A549 (cell line): Measurements from ENCODE around the gene TRMT5. TPM values are rescaled to one million over a fixed set of nuclear protein-coding genes. Genes with fewer than 3 reads are reported as not detected.

Experiments used
- ATAC-seq, 2 experiments: fragments of 200-7000 bp in 1 of 2; fragments of >200 bp in 1 of 2; cut with Nextera tagmentation in 1 of 2; cut with Tn5 transposase in 1 of 2; 3 replicates each; pipeline versions ENCODE4 v1.8.0 to v1.9.1; 2018 to 2020; ENCODE audit warnings: mild to moderate bottlenecking in 1 of 2, moderate library complexity in 1 of 2
- CTCF ChIA-PET: fragments of 300-600 bp; sonication (Branson Sonifier 250); formaldehyde crosslinking; extraction: SDS; loops from one replicate; lab custom pipeline; 2021; ENCODE audit warnings: antibody characterized with exemption, inconsistent platforms; lab: Yijun Ruan, JAX
- POLR2A ChIA-PET: fragments of 350-600 bp; formaldehyde crosslinking; extraction: SDS; loops from one replicate; lab custom pipeline; 2021; ENCODE audit warnings: antibody characterized with exemption, inconsistent platforms; lab: Yijun Ruan, JAX
- DNase-seq, 2 experiments: peaks; one replicate each; pipeline versions ENCODE4 v3.0.0 to v3.0.0-alpha.2; 2011 to 2016; ENCODE audit warnings: low read depth in 1 of 2, low spot score in 1 of 2
- FAIRE-seq: peaks from 2 replicates; lab custom pipeline; 2011; peaks lifted over from hg19 to GRCh38; lab: Jason Lieb, UNC
- H3K27ac ChIP-seq, 2 experiments: fragments of >200 bp; sonication (Bioruptor Twin); formaldehyde crosslinking; 3 replicates each; pipeline ENCODE4 v1.5.1; 2016 to 2017
- H3K4me1 ChIP-seq: fragments of >200 bp; sonication (Bioruptor Twin); formaldehyde crosslinking; 3 replicates; pipeline ENCODE4 v1.6.1; 2016
- H3K4me2 ChIP-seq: fragments of >200 bp; sonication (Bioruptor Twin); formaldehyde crosslinking; 3 replicates; pipeline ENCODE4 v1.6.1; 2016
- H3K4me3 ChIP-seq: fragments of >200 bp; sonication (Bioruptor Twin); formaldehyde crosslinking; 3 replicates; pipeline ENCODE4 v1.5.1; 2016
- H3K9me3 ChIP-seq: fragments of >200 bp; sonication (Bioruptor Twin); formaldehyde crosslinking; 3 replicates; pipeline ENCODE4 v1.6.1; 2016
- BHLHE40 ChIP-seq: IDR thresholded peaks from 2 replicates; pipeline ENCODE4 v1.6.1; 2012; ENCODE audit warnings: low read depth, low read length, inconsistent platforms
- CBX8 ChIP-seq: fragments of 200-600 bp; sonication (generic); IDR thresholded peaks from 2 replicates; pipeline ENCODE4 v1.6.1; 2016
- CEBPB ChIP-seq, 2 experiments: fragments of >200 bp in 1 of 2; sonication (Bioruptor Twin) in 1 of 2; formaldehyde crosslinking in 1 of 2; IDR thresholded peaks; 2 replicates each; pipeline ENCODE4 v1.6.1; 2012 to 2016
- CHD2 ChIP-seq: fragments of 150-350 bp; IDR thresholded peaks from 2 replicates; pipeline ENCODE4 v1.6.1; 2014; ENCODE audit warnings: low read length; ENCODE audit not compliant: partially characterized antibody
- EHF ChIP-seq: fragments of 250-450 bp; sonication (Bioruptor Pico); IDR thresholded peaks from 2 replicates; pipeline ENCODE4 v1.5.0; 2020; ENCODE audit warnings: mild to moderate bottlenecking
- ESRRA ChIP-seq: fragments of 150-350 bp; IDR thresholded peaks from 2 replicates; pipeline ENCODE4 v1.6.1; 2014; ENCODE audit warnings: mild to moderate bottlenecking, low read length, borderline replicate concordance
- FOSL2 ChIP-seq, 2 experiments: fragments of 450-650 bp in 1 of 2; fragments of >200 bp in 1 of 2; sonication (Bioruptor Twin) in 1 of 2; formaldehyde crosslinking; IDR thresholded peaks; 2 replicates each; pipeline versions ENCODE4 v1.5.0 to v1.6.1; 2016 to 2020; ENCODE audit warnings: mild to moderate bottlenecking in 1 of 2, moderate library complexity in 1 of 2
- HOXB13 ChIP-seq: fragments of 250-450 bp; sonication (Bioruptor Pico); IDR thresholded peaks from 2 replicates; pipeline ENCODE4 v1.5.0; 2020; ENCODE audit warnings: low read depth, mild to moderate bottlenecking, moderate library complexity
- MAFK ChIP-seq: fragments of 450-650 bp; IDR thresholded peaks from 2 replicates; pipeline ENCODE4 v1.6.1; 2014; ENCODE audit not compliant: partially characterized antibody
- MAZ ChIP-seq: fragments of 150-350 bp; IDR thresholded peaks from 2 replicates; pipeline ENCODE4 v1.6.1; 2014; ENCODE audit warnings: antibody characterized with exemption, low read depth, low read length, borderline replicate concordance
- NFE2L2 ChIP-seq: fragments of 150-350 bp; conservative IDR thresholded peaks from 2 replicates; pipeline ENCODE4 v1.6.1; 2014; ENCODE audit warnings: low read length
- PHF8 ChIP-seq: fragments of 200-600 bp; sonication (generic); IDR thresholded peaks from 2 replicates; pipeline ENCODE4 v1.6.1; 2016; ENCODE audit warnings: low read depth, mild to moderate bottlenecking, antibody characterized with exemption, moderate library complexity, borderline replicate concordance
- RAD21 ChIP-seq, 2 experiments: fragments of >200 bp in 1 of 2; sonication (Bioruptor Twin) in 1 of 2; formaldehyde crosslinking in 1 of 2; IDR thresholded peaks in 1 of 2; conservative IDR thresholded peaks in 1 of 2; 2 replicates in 1 of 2; 3 replicates in 1 of 2; pipeline ENCODE4 v1.6.1; 2012 to 2018; ENCODE audit warnings: inconsistent platforms in 1 of 2
- ZC3H11A ChIP-seq: fragments of 450-650 bp; IDR thresholded peaks from 2 replicates; pipeline ENCODE4 v1.6.1; 2014; ENCODE audit warnings: antibody characterized with exemption, mild to moderate bottlenecking
- ZFP36 ChIP-seq: fragments of 450-650 bp; IDR thresholded peaks from 2 replicates; pipeline ENCODE4 v1.6.1; 2014; ENCODE audit warnings: borderline replicate concordance; ENCODE audit not compliant: partially characterized antibody
- ZSCAN20 ChIP-seq: fragments of 250-450 bp; sonication (Bioruptor Pico); IDR thresholded peaks from 2 replicates; pipeline ENCODE4 v1.8.0; 2022; ENCODE audit warnings: mild to moderate bottlenecking, moderate library complexity
- WGBS: methylation state at CpG from one replicate; pipeline ENCODE4 v1.1.6; 2017; ENCODE audit errors: missing lambda C conversion rate; 5-methylcytosine and 5-hydroxymethylcytosine counted together
- polyA plus RNA-seq, 4 experiments: library from polyadenylated mRNA; depleted of rRNA in 3 of 4; stranded (reverse); fragments of >200 nt; fragmentation: RNase III in 1 of 4; extraction: RNeasy Plus Mini Kit Qiagen cat#74134 plus additional on column Dnase treatment in 1 of 4; gene quantifications; 2 replicates in 3 of 4; 3 replicates in 1 of 4; pipeline ENCODE4 v1.2.3, GENCODE V29; 2011 to 2017
- TF ChIP-seq, protein P1 (sequence below): IDR thresholded peaks from 2 replicates; pipeline ENCODE4 v1.6.1; 2012
- TF ChIP-seq, protein P2 (sequence below): fragments of 450-650 bp; IDR thresholded peaks from 2 replicates; pipeline ENCODE4 v1.6.1; 2014; ENCODE audit warnings: antibody characterized with exemption
- TF ChIP-seq, protein P3 (sequence below): IDR thresholded peaks from 2 replicates; pipeline ENCODE4 v1.6.1; 2012
- TF ChIP-seq, protein P4 (sequence below): fragments of >200 bp; sonication (Bioruptor Twin); formaldehyde crosslinking; IDR thresholded peaks from 2 replicates; pipeline ENCODE4 v1.6.1; 2016
- TF ChIP-seq, protein P5 (sequence below): fragments of >200 bp; sonication (Bioruptor Twin); formaldehyde crosslinking; IDR thresholded peaks from 3 replicates; pipeline ENCODE4 v1.5.1; 2016
- TF ChIP-seq, protein P6 (sequence below): fragments of 250-450 bp; sonication (Bioruptor Pico); IDR thresholded peaks from 2 replicates; pipeline ENCODE4 v1.5.0; 2021; ENCODE audit warnings: mild to moderate bottlenecking, moderate library complexity, borderline replicate concordance

The TRMT5 gene
- polyA plus RNA-seq, 2 of the 4 experiments (the other 2 are of a cell fraction), result 18.2 to 18.8 TPM

DNA sequence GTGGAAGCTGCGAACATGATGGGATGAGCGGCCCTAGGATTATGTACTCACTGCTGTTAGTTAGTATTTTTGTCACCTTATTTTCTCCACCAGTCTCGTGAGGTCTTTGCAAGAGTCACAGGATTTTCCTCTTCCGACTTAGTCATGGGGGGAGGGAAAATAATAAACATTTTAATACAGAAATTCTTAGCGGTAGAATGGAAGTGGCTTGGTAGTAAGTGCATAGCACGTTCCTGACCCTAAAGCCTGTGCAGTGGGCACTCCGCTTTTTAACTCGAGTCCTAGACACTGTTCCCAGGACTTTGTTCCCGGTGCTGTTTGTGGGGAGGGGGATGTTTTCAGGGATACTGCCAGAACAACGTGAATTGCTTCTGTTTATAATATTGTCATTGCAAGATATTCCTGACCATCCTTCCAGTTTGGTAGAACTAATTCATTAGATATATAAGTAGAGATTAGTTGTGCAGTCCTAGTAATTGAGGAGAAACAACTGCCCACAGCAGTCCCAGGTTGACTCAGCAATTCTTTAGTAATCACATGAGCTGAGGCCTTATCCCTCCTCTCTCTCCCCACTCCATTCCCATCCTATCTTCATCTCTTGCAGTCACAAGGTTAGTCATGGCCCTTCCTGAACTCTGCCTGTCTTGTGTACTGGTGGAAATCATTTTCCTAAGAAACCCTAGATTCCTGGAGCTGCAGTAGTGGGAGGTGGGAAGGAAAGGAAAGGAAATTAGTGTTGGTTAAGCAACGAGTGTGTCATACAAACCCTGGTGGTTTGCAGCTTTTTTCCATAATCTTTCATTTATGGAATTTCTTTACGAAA is 965 bp upstream of the TRMT5 start:
- TF ChIP-seq, protein P1, sequence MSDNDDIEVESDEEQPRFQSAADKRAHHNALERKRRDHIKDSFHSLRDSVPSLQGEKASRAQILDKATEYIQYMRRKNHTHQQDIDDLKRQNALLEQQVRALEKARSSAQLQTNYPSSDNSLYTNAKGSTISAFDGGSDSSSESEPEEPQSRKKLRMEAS, result 0 out of 2 replicates have a peak, but pooled peaks have one; percentile 19
- TF ChIP-seq ZFP36 (no peak), MAFK (peak; percentile 94), CHD2 (no peak), CEBPB (IDR thresholded peaks at IDR 0.05) (0 out of 4 replicates have a peak, but pooled peaks of 1 of the 2 experiments have one; percentile 15), FOSL2 (IDR thresholded peaks at IDR 0.05) (no peak), FOSL2 (CRISPR knock-in tag; IDR thresholded peaks at IDR 0.05) (peak; percentile 8; the same call in 1 of the 2 replicates)
- TF ChIP-seq, protein P2, sequence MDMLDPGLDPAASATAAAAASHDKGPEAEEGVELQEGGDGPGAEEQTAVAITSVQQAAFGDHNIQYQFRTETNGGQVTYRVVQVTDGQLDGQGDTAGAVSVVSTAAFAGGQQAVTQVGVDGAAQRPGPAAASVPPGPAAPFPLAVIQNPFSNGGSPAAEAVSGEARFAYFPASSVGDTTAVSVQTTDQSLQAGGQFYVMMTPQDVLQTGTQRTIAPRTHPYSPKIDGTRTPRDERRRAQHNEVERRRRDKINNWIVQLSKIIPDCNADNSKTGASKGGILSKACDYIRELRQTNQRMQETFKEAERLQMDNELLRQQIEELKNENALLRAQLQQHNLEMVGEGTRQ, result 0 out of 2 replicates have a peak, but pooled peaks have one; percentile 18
- peak; percentile 63 to 70 for ATAC-seq
- Histone ChIP-seq H3K27ac (peak overlapping the region; percentile 80 to 95), H3K4me2 (peak overlapping the region; percentile 77), H3K4me1 (peaks cover 42% of the 10 kb centered on the region), H3K9me3 (no peaks in the 10 kb centered on the region), H3K4me3 (peak overlapping the region; percentile 70)
- ChIA-PET POLR2A (interaction anchor here (1.0 to 1.8 kb wide), 9 partner anchors 9 to 332 kb away, joined by 3 to 12 read pairs (median 4); partner anchors contain the start of gene SIX1), CTCF (interaction anchor here (0.6 to 2.8 kb wide), 5 partner anchors 10 to 580 kb away, joined by 3 to 17 read pairs (median 3); no protein-coding TSS in a partner anchor)
- no peak for FAIRE-seq
- peak; percentile 37 to 62 for DNase-seq
- WGBS, result 1% methylated on average over 12 of the region's 12 CpGs

DNA sequence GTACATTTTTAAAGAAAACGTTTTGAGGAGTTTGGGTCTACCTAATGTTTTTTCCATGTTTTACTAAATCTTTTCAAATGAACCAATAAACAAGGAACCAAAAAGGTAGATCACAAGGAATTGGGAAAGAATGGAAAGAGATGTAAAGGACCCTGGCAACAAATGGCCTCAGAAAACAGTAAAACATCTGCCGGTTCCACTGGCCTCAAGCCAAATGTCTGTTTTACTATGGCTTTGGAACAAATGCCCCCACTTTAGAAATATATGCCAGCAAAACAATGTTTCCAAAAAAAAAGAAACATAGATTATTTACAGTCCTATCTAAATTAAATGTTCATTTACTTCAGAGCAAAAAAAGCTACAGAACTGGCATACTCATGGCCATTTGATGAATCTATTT is 3.0 kb downstream of the TRMT5 start:
- FAIRE-seq (no peak), DNase-seq (no peak), ATAC-seq (no peak)
- H3K9me3 ChIP-seq, result no peaks in the 10 kb centered on the region
- peak overlapping the region; percentile 93 for H3K4me2 ChIP-seq
- H3K4me1 ChIP-seq, result peaks cover 30% of the 10 kb centered on the region
- CTCF ChIA-PET, result interaction anchor here (1.2 kb wide), 1 partner anchor 10 kb away, joined by 4 read pairs; no protein-coding TSS in a partner anchor
- no peak overlapping the region for H3K27ac ChIP-seq
- POLR2A ChIA-PET, result no interaction called here
- no peak overlapping the region for H3K4me3 ChIP-seq
- TF ChIP-seq ZC3H11A (no peak), CBX8 (no peak), EHF (no peak), ESRRA (no peak), NFE2L2 (no peak), HOXB13 (CRISPR knock-in tag) (no peak), MAFK (no peak), ZSCAN20 (CRISPR knock-in tag) (no peak), RAD21 (conservative IDR thresholded peaks at IDR 0.05 in 1 of 2, IDR thresholded peaks at IDR 0.05 in 1 of 2) (no peak), MAZ (no peak), PHF8 (no peak), BHLHE40 (no peak)
- TF ChIP-seq, protein P3, sequence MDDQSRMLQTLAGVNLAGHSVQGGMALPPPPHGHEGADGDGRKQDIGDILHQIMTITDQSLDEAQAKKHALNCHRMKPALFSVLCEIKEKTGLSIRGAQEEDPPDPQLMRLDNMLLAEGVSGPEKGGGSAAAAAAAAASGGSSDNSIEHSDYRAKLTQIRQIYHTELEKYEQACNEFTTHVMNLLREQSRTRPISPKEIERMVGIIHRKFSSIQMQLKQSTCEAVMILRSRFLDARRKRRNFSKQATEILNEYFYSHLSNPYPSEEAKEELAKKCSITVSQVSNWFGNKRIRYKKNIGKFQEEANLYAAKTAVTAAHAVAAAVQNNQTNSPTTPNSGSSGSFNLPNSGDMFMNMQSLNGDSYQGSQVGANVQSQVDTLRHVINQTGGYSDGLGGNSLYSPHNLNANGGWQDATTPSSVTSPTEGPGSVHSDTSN, result no peak
- TF ChIP-seq, protein P4, sequence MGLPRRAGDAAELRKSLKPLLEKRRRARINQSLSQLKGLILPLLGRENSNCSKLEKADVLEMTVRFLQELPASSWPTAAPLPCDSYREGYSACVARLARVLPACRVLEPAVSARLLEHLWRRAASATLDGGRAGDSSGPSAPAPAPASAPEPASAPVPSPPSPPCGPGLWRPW, result no peak
- TF ChIP-seq, protein P5, sequence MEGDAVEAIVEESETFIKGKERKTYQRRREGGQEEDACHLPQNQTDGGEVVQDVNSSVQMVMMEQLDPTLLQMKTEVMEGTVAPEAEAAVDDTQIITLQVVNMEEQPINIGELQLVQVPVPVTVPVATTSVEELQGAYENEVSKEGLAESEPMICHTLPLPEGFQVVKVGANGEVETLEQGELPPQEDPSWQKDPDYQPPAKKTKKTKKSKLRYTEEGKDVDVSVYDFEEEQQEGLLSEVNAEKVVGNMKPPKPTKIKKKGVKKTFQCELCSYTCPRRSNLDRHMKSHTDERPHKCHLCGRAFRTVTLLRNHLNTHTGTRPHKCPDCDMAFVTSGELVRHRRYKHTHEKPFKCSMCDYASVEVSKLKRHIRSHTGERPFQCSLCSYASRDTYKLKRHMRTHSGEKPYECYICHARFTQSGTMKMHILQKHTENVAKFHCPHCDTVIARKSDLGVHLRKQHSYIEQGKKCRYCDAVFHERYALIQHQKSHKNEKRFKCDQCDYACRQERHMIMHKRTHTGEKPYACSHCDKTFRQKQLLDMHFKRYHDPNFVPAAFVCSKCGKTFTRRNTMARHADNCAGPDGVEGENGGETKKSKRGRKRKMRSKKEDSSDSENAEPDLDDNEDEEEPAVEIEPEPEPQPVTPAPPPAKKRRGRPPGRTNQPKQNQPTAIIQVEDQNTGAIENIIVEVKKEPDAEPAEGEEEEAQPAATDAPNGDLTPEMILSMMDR, result no peak
- TF ChIP-seq, protein P2, result no peak
- TF ChIP-seq, protein P6, sequence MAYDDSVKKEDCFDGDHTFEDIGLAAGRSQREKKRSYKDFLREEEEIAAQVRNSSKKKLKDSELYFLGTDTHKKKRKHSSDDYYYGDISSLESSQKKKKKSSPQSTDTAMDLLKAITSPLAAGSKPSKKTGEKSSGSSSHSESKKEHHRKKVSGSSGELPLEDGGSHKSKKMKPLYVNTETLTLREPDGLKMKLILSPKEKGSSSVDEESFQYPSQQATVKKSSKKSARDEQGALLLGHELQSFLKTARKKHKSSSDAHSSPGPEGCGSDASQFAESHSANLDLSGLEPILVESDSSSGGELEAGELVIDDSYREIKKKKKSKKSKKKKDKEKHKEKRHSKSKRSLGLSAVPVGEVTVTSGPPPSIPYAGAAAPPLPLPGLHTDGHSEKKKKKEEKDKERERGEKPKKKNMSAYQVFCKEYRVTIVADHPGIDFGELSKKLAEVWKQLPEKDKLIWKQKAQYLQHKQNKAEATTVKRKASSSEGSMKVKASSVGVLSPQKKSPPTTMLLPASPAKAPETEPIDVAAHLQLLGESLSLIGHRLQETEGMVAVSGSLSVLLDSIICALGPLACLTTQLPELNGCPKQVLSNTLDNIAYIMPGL, result no peak
- WGBS, result 62% methylated on average over 2 of the region's 2 CpGs
